Caco-2 (cell line): ENCODE results near the gene BRCC3. TPM values are rescaled to one million over a fixed set of nuclear protein-coding genes. Genes with fewer than 3 reads are reported as not detected.

ENCODE experiments used
- Bru-seq: library from RNA; stranded (reverse); fragments of 400-500 nt; gene quantifications from one replicate; lab custom pipeline; 2021; lab: Mats Ljungman, UMichigan
- BruChase-seq, 2 experiments: library from RNA; stranded (reverse); fragments of 400-500 nt; gene quantifications; one replicate each; lab custom pipeline; 2021; lab: Mats Ljungman, UMichigan
- BruUV-seq: library from RNA; stranded (reverse); fragments of 400-500 nt; replicated peaks from 2 replicates; lab custom pipeline; 2021; lab: Mats Ljungman, UMichigan
- CTCF ChIA-PET: fragments of 300-600 bp; sonication (Branson Sonifier 250); formaldehyde crosslinking; loops from one replicate; lab custom pipeline; 2022; ENCODE audit warnings: antibody characterized with exemption; lab: Charles Lee
- POLR2A ChIA-PET: fragments of 300-600 bp; sonication (Branson Sonifier 250); formaldehyde crosslinking; loops from one replicate; lab custom pipeline; 2022; ENCODE audit warnings: antibody characterized with exemption; lab: Charles Lee
- DNase-seq, 2 experiments: peaks; one replicate each; pipeline versions ENCODE4 v3.0.0 to v3.0.0-alpha.2; 2020 to 2022
- H3K27me3 ChIP-seq: replicated peaks from 2 replicates; pipeline ENCODE4 v1.6.0; 2011; ENCODE audit warnings: low read length; ENCODE audit not compliant: control insufficient read depth, insufficient read depth
- H3K36me3 ChIP-seq: 2 replicates; pipeline ENCODE4 v1.5.1; 2011; ENCODE audit warnings: low read length; ENCODE audit not compliant: control insufficient read depth, insufficient read depth
- H3K4me1 ChIP-seq: fragments of 250-450 bp; sonication (Bioruptor Pico); 2 replicates; pipeline ENCODE4 v1.5.1; 2020; ENCODE audit warnings: mild to moderate bottlenecking
- H3K4me3 ChIP-seq: 2 replicates; pipeline ENCODE4 v1.5.1; 2011; ENCODE audit warnings: low read depth, mild to moderate bottlenecking, control low read depth, low read length
- H3K9me3 ChIP-seq: fragments of 250-450 bp; sonication (Bioruptor Pico); 2 replicates; pipeline ENCODE4 v1.5.1; 2020; ENCODE audit warnings: mild to moderate bottlenecking, moderate library complexity
- H3K27ac Mint-ChIP-seq: one replicate; pipeline ENCODE4 v1.8.0; 2022; ENCODE audit warnings: mixed read lengths; ENCODE audit not compliant: unreplicated experiment
- H3K27me3 Mint-ChIP-seq: one replicate; pipeline ENCODE4 v1.8.0; 2022; ENCODE audit warnings: mixed read lengths; ENCODE audit not compliant: insufficient read depth, unreplicated experiment
- H3K36me3 Mint-ChIP-seq: one replicate; pipeline ENCODE4 v1.8.0; 2022; ENCODE audit warnings: mild to moderate bottlenecking, mixed read lengths; ENCODE audit not compliant: insufficient read depth, unreplicated experiment
- H3K4me1 Mint-ChIP-seq: one replicate; pipeline ENCODE4 v1.8.0; 2022; ENCODE audit warnings: low read depth, mixed read lengths; ENCODE audit not compliant: unreplicated experiment
- H3K4me3 Mint-ChIP-seq: one replicate; pipeline ENCODE4 v1.8.0; 2022; ENCODE audit warnings: mild to moderate bottlenecking, moderate library complexity, mixed read lengths; ENCODE audit not compliant: unreplicated experiment
- H3K9me3 Mint-ChIP-seq: one replicate; pipeline ENCODE4 v1.8.0; 2022; ENCODE audit warnings: mixed read lengths; ENCODE audit not compliant: unreplicated experiment
- intact Hi-C: fragments of 100-400 bp; cut with micrococcal nuclease; formaldehyde crosslinking; loops from one replicate; pipeline ENCODE4 v1.10.0; 2022; ENCODE audit not compliant: unreplicated experiment
- long read RNA-seq: library from polyadenylated mRNA; stranded (forward); transcript quantifications from one replicate; pipeline ENCODE4 v2.0.0, GENCODE V29; 2022
- total RNA-seq: library from RNA; stranded (reverse); gene quantifications from 2 replicates; pipeline ENCODE4 v1.2.3, GENCODE V29; 2022
- TF ChIP-seq, protein P1 (sequence below), 2 experiments: fragments of 200-600 bp in 1 of 2; IDR thresholded peaks; 1 replicate in 1 of 2; 2 replicates in 1 of 2; pipeline versions ENCODE4 v1.5.1 to v1.8.0; 2011 to 2022; ENCODE audit warnings: antibody characterized with exemption in 1 of 2, control low read depth in 1 of 2, inconsistent platforms in 1 of 2, low read depth in 1 of 2, low read length in 1 of 2, mild to moderate bottlenecking in 1 of 2, moderate library complexity in 1 of 2; ENCODE audit not compliant: insufficient read depth in 1 of 2, severe bottlenecking in 1 of 2, unreplicated experiment in 1 of 2

BRCC3 gene
- total RNA-seq (30.4 and 32.3 TPM in 2 replicates), Bru-seq, nascent RNA (percentile 73 among the genes with signal in this experiment), BruChase-seq, experiment 1, labeled RNA remaining after a 2-hour chase (percentile 75 among the genes with signal in this experiment), BruChase-seq, experiment 2, labeled RNA remaining after a 6-hour chase (percentile 77 among the genes with signal in this experiment)
- long read RNA-seq, transcript BRCC3-208 (10 exons, 2,694 nt), result major isoform, 14 of 33 reads
- long read RNA-seq, partial matches to known transcripts, result 2 of 33 reads
- long read RNA-seq, other reads (novel, unspliced or antisense), result 13 of 33 reads

GRCh38 chrX:155070975-155071693, at the start of gene BRCC3, which contains the start of the genes CMC4 and MTCP1:
BRCC3 (plus strand) TSS chrX:155071508; CDS start chrX:155071528, 20 bp downstream.
CMC4 (minus strand) TSS chrX:155071136; CDS start chrX:155064023, 7,113 bp downstream.
MTCP1 (minus strand) TSS chrX:155071136; CDS start chrX:155066010, 5,126 bp downstream.
- CTCF ChIA-PET, result no interaction called here
- BruUV-seq, result no TSS peak
- peak; percentile 80 to 88 for DNase-seq

GRCh38 chrX:155022585-155022984, 48.7 kb upstream of the BRCC3 start, which contains the start of gene F8:
F8 (minus strand) TSS chrX:155022723; CDS start chrX:155022552, 171 bp downstream.
- H3K4me3 Mint-ChIP-seq, result no peak within 1 kb of the TSS
- TF ChIP-seq, protein P1, sequence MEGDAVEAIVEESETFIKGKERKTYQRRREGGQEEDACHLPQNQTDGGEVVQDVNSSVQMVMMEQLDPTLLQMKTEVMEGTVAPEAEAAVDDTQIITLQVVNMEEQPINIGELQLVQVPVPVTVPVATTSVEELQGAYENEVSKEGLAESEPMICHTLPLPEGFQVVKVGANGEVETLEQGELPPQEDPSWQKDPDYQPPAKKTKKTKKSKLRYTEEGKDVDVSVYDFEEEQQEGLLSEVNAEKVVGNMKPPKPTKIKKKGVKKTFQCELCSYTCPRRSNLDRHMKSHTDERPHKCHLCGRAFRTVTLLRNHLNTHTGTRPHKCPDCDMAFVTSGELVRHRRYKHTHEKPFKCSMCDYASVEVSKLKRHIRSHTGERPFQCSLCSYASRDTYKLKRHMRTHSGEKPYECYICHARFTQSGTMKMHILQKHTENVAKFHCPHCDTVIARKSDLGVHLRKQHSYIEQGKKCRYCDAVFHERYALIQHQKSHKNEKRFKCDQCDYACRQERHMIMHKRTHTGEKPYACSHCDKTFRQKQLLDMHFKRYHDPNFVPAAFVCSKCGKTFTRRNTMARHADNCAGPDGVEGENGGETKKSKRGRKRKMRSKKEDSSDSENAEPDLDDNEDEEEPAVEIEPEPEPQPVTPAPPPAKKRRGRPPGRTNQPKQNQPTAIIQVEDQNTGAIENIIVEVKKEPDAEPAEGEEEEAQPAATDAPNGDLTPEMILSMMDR (IDR thresholded peaks at IDR 0.05; ENCODE audit: insufficient read depth in 1 of 2, low read depth in 1 of 2, low read length in 1 of 2, severe bottlenecking in 1 of 2, unreplicated experiment in 1 of 2), result no peak
- DNase-seq, result no peak
- Histone ChIP-seq H3K36me3 (no peaks in the 10 kb centered on the region), H3K4me1 (no peaks in the 10 kb centered on the region), H3K4me3 (no peak within 1 kb of the TSS), H3K9me3 (no peaks in the 10 kb centered on the region), H3K27me3 (no peaks in the 10 kb centered on the region)
- no peaks in the 10 kb centered on the region for H3K36me3 Mint-ChIP-seq
- CTCF ChIA-PET, result no interaction called here
- POLR2A ChIA-PET, result no interaction called here
- H3K9me3 Mint-ChIP-seq, result no peaks in the 10 kb centered on the region
- no peaks in the 10 kb centered on the region for H3K27me3 Mint-ChIP-seq
- intact Hi-C loops, result no loop called here
- no TSS peak for BruUV-seq
- peaks cover 6% of the 10 kb centered on the region for H3K4me1 Mint-ChIP-seq
- no peak within 1 kb of the TSS for H3K27ac Mint-ChIP-seq

More at GRCh38 chrX:155070975-155071693, at the start of gene BRCC3, which contains the start of the genes CMC4 and MTCP1:
- Histone ChIP-seq H3K9me3 (no peaks in the 10 kb centered on the region), H3K27me3 (no peaks in the 10 kb centered on the region), H3K4me1 (peaks cover 6% of the 10 kb centered on the region; the same call in 1 of the 2 replicates), H3K36me3 (no peaks in the 10 kb centered on the region), H3K4me3 (peak within 1 kb of the TSS; percentile 57)
- Mint-ChIP-seq H3K4me1 (peaks cover 7% of the 10 kb centered on the region), H3K9me3 (no peaks in the 10 kb centered on the region), H3K4me3 (peak within 1 kb of the TSS; percentile 89), H3K27ac (peak within 1 kb of the TSS; percentile 90), H3K36me3 (peaks cover 24% of the 10 kb centered on the region), H3K27me3 (no peaks in the 10 kb centered on the region)
- POLR2A ChIA-PET, result interaction anchor here (1.5 kb wide), 1 partner anchor 44 kb away, joined by 4 read pairs; the partner anchor contains the start of gene FUNDC2
- intact Hi-C loops, result loop anchor here (1.0 kb wide), 1 partner anchor 45 kb away; the partner anchor contains the start of gene FUNDC2
- TF ChIP-seq, protein P1 (IDR thresholded peaks at IDR 0.05; ENCODE audit: insufficient read depth in 1 of 2, low read depth in 1 of 2, low read length in 1 of 2, severe bottlenecking in 1 of 2, unreplicated experiment in 1 of 2), result no peak
